Mucosa of stomach (tissue), 1 donor: ENCODE results near the gene CRTC3.

ENCODE experiments used
- H3K27me3 ChIP-seq: one replicate; pipeline ENCODE4 v1.7.0; 2013; ENCODE audit warnings: mild to moderate bottlenecking, low read length; ENCODE audit not compliant: control insufficient read depth, insufficient read depth
- H3K36me3 ChIP-seq: one replicate; pipeline ENCODE4 v1.7.0; 2013; ENCODE audit warnings: low read length; ENCODE audit not compliant: control insufficient read depth, insufficient read depth
- H3K4me1 ChIP-seq: one replicate; pipeline ENCODE4 v1.7.0; 2013; ENCODE audit warnings: mild to moderate bottlenecking, low read length; ENCODE audit not compliant: control insufficient read depth, insufficient read depth
- H3K4me3 ChIP-seq: one replicate; pipeline ENCODE4 v1.7.0; 2013; ENCODE audit warnings: low read length
- H3K9ac ChIP-seq: one replicate; pipeline ENCODE4 v1.7.0; 2013; ENCODE audit warnings: mild to moderate bottlenecking, low read length, moderate library complexity
- H3K9me3 ChIP-seq: one replicate; pipeline ENCODE4 v1.7.0; 2013; ENCODE audit warnings: mild to moderate bottlenecking, low read length, moderate library complexity; ENCODE audit not compliant: control insufficient read depth
- donor health status: Pancreatic carcinoma.

Gene CRTC3

GRCh38 chr15:90529371-90530249, at the start of gene CRTC3:
Gene CRTC3 (plus strand): TSS chr15:90529923. CDS start chr15:90530072, 149 bp downstream.
- Histone ChIP-seq H3K27me3 (no peaks in the 10 kb centered on the region), H3K4me3 (peak within 1 kb of the TSS; percentile 74), H3K9me3 (no peaks in the 10 kb centered on the region), H3K36me3 (no peaks in the 10 kb centered on the region), H3K4me1 (peaks cover 13% of the 10 kb centered on the region), H3K9ac (peak within 1 kb of the TSS; percentile 84)

- H3K36me3 ChIP-seq: peaks cover 16% of the 10 kb centered on the region
- no peak overlapping the region for H3K9ac ChIP-seq
- no peaks in the 10 kb centered on the region for H3K27me3 ChIP-seq
- H3K4me3 ChIP-seq: no peak overlapping the region
- H3K9me3 ChIP-seq: no peaks in the 10 kb centered on the region
- peaks cover 7% of the 10 kb centered on the region for H3K4me1 ChIP-seq
Measured at GRCh38 chr15:90481023-90481422, 48.7 kb upstream of the CRTC3 start.

GRCh38 chr15:90482124-90483011, 47.4 kb upstream of the CRTC3 start:
- no peak overlapping the region for H3K4me3 ChIP-seq
- no peak overlapping the region for H3K9ac ChIP-seq
- no peaks in the 10 kb centered on the region for H3K9me3 ChIP-seq
- no peaks in the 10 kb centered on the region for H3K27me3 ChIP-seq
- peaks cover 7% of the 10 kb centered on the region for H3K4me1 ChIP-seq
- peaks cover 22% of the 10 kb centered on the region for H3K36me3 ChIP-seq

- peaks cover 22% of the 10 kb centered on the region for H3K36me3 ChIP-seq
- H3K9me3 ChIP-seq: no peaks in the 10 kb centered on the region
- H3K9ac ChIP-seq: no peak overlapping the region
- H3K27me3 ChIP-seq: no peaks in the 10 kb centered on the region
- H3K4me3 ChIP-seq: no peak overlapping the region
- H3K4me1 ChIP-seq: peaks cover 7% of the 10 kb centered on the region
Measured at GRCh38 chr15:90483012-90483307, 46.8 kb upstream of the CRTC3 start.

GRCh38 chr15:90483637-90484036, 46.1 kb upstream of the CRTC3 start:
- peaks cover 7% of the 10 kb centered on the region for H3K4me1 ChIP-seq
- no peaks in the 10 kb centered on the region for H3K27me3 ChIP-seq
- no peak overlapping the region for H3K9ac ChIP-seq
- no peak overlapping the region for H3K4me3 ChIP-seq
- H3K36me3 ChIP-seq: peaks cover 25% of the 10 kb centered on the region
- no peaks in the 10 kb centered on the region for H3K9me3 ChIP-seq

GRCh38 chr15:90487186-90487585, 42.5 kb upstream of the CRTC3 start:
- no peaks in the 10 kb centered on the region for H3K4me1 ChIP-seq
- no peak overlapping the region for H3K9ac ChIP-seq
- H3K27me3 ChIP-seq: no peaks in the 10 kb centered on the region
- no peak overlapping the region for H3K4me3 ChIP-seq
- H3K9me3 ChIP-seq: no peaks in the 10 kb centered on the region
- H3K36me3 ChIP-seq: peaks cover 33% of the 10 kb centered on the region

- no peak overlapping the region for H3K4me3 ChIP-seq
- peaks cover 27% of the 10 kb centered on the region for H3K36me3 ChIP-seq
- H3K9ac ChIP-seq: no peak overlapping the region
- no peaks in the 10 kb centered on the region for H3K27me3 ChIP-seq
- H3K9me3 ChIP-seq: no peaks in the 10 kb centered on the region
- H3K4me1 ChIP-seq: no peaks in the 10 kb centered on the region
Measured at GRCh38 chr15:90489514-90489913, 40.2 kb upstream of the CRTC3 start.

- no peaks in the 10 kb centered on the region for H3K4me1 ChIP-seq
- H3K9me3 ChIP-seq: no peaks in the 10 kb centered on the region
- no peaks in the 10 kb centered on the region for H3K27me3 ChIP-seq
- H3K36me3 ChIP-seq: peaks cover 27% of the 10 kb centered on the region
- no peak overlapping the region for H3K4me3 ChIP-seq
- no peak overlapping the region for H3K9ac ChIP-seq
Measured at GRCh38 chr15:90489944-90490343, 39.8 kb upstream of the CRTC3 start.

- H3K4me3 ChIP-seq: no peak overlapping the region
- H3K9ac ChIP-seq: no peak overlapping the region
- no peaks in the 10 kb centered on the region for H3K4me1 ChIP-seq
- H3K9me3 ChIP-seq: no peaks in the 10 kb centered on the region
- no peaks in the 10 kb centered on the region for H3K27me3 ChIP-seq
- peaks cover 20% of the 10 kb centered on the region for H3K36me3 ChIP-seq
Measured at GRCh38 chr15:90493647-90494046, 36.1 kb upstream of the CRTC3 start.

- Histone ChIP-seq H3K9me3 (no peaks in the 10 kb centered on the region), H3K9ac (no peak overlapping the region), H3K36me3 (peaks cover 19% of the 10 kb centered on the region), H3K4me1 (no peaks in the 10 kb centered on the region), H3K4me3 (no peak overlapping the region), H3K27me3 (no peaks in the 10 kb centered on the region)
Measured at GRCh38 chr15:90495067-90495466, 34.7 kb upstream of the CRTC3 start.

- Histone ChIP-seq H3K36me3 (peaks cover 16% of the 10 kb centered on the region), H3K27me3 (no peaks in the 10 kb centered on the region), H3K4me1 (no peaks in the 10 kb centered on the region), H3K9me3 (no peaks in the 10 kb centered on the region), H3K4me3 (no peak overlapping the region), H3K9ac (no peak overlapping the region)
Measured at GRCh38 chr15:90496791-90497190, 32.9 kb upstream of the CRTC3 start.

- H3K36me3 ChIP-seq: peaks cover 12% of the 10 kb centered on the region
Measured at GRCh38 chr15:90497376-90497775, 32.3 kb upstream of the CRTC3 start.

More at GRCh38 chr15:90497376-90497775, 32.3 kb upstream of the CRTC3 start:
- H3K4me1 ChIP-seq: no peaks in the 10 kb centered on the region
- H3K9ac ChIP-seq: no peak overlapping the region
- no peak overlapping the region for H3K4me3 ChIP-seq
- no peaks in the 10 kb centered on the region for H3K27me3 ChIP-seq
- no peaks in the 10 kb centered on the region for H3K9me3 ChIP-seq
